Ramos (cell line): ENCODE results near the gene ATP6V1B1.

Experiments
- in situ Hi-C: fragments of 300-500 bp; cut with MboI; formaldehyde crosslinking; loops from one replicate; pipeline ENCODE4 v1.14.3; 2022; ENCODE audit warnings: low sequenced_read_pairs; ENCODE audit not compliant: unreplicated experiment

Gene ATP6V1B1

GRCh38 chr2:70960833-70961647 lies 25.3 kb downstream of the ATP6V1B1 start:
- in situ Hi-C loops = no loop called here

- in situ Hi-C loops = no loop called here
Measured at GRCh38 chr2:70961648-70961994, 25.9 kb downstream of the ATP6V1B1 start.

GRCh38 chr2:70962211-70962884 lies 26.6 kb downstream of the ATP6V1B1 start:
- in situ Hi-C loops = no loop called here

- in situ Hi-C loops = no loop called here
Measured at GRCh38 chr2:70962885-70963878, 27.5 kb downstream of the ATP6V1B1 start.

GRCh38 chr2:70964133-70964532 lies 28.4 kb downstream of the ATP6V1B1 start:
- in situ Hi-C loops = no loop called here

GRCh38 chr2:70964596-70965386 lies 29.1 kb downstream of the ATP6V1B1 start:
- in situ Hi-C loops = no loop called here

- in situ Hi-C loops = no loop called here
Measured at GRCh38 chr2:70965506-70965905, 29.8 kb downstream of the ATP6V1B1 start.

GRCh38 chr2:70966681-70967080 lies 31.0 kb downstream of the ATP6V1B1 start:
- in situ Hi-C loops = no loop called here

- in situ Hi-C loops = no loop called here
Measured at GRCh38 chr2:70967189-70967588, 31.5 kb downstream of the ATP6V1B1 start.

- in situ Hi-C loops = no loop called here
Measured at GRCh38 chr2:70974592-70974991, 38.9 kb downstream of the ATP6V1B1 start.

GRCh38 chr2:70975237-70975636 lies 39.5 kb downstream of the ATP6V1B1 start:
- in situ Hi-C loops = no loop called here

GRCh38 chr2:70977605-70978205 lies 42.0 kb downstream of the ATP6V1B1 start:
- in situ Hi-C loops = no loop called here

GRCh38 chr2:70978341-70979179 lies 42.9 kb downstream of the ATP6V1B1 start, which contains the start of gene ANKRD53:
Gene ANKRD53, plus strand, starts transcription at chr2:70978630. Its CDS starts 16 bp downstream, at chr2:70978646.
- in situ Hi-C loops = no loop called here

- in situ Hi-C loops = no loop called here
Measured at GRCh38 chr2:70979180-70979488, 43.4 kb downstream of the ATP6V1B1 start.

- in situ Hi-C loops = no loop called here
Measured at GRCh38 chr2:70979626-70980025, 43.9 kb downstream of the ATP6V1B1 start.

GRCh38 chr2:70981421-70981820 lies 45.7 kb downstream of the ATP6V1B1 start:
- in situ Hi-C loops = no loop called here

- in situ Hi-C loops = no loop called here
Measured at GRCh38 chr2:70981866-70982810, 46.4 kb downstream of the ATP6V1B1 start.

- in situ Hi-C loops = no loop called here
Measured at GRCh38 chr2:70982971-70983370, 47.3 kb downstream of the ATP6V1B1 start.
